Measurements from ENCODE around the gene NT5DC1. TPM values are rescaled to one million over a fixed set of nuclear protein-coding genes. Genes with fewer than 3 reads are reported as not detected.

NT5DC1 gene
- polyA plus RNA-seq, 1 donor from 2014 or later: 1.3 TPM

DNA sequence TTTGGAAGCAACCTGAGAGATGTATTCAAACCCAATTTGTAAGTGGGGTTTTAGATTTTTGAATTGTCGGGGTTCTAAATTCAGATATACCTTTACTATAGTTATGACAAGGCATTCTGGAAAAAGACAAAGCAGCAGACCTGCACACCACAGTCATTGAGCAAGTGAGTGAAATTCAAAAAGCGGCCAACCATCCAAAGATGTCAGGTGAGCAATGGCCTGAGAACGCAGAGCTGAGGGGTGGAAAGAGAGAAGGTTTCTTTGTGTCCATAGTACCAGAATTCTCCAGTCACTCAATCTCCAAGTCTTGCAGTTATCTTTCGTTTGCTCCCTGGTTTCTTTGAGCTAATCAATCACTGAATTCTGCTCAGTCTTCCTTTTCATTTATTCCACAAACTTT, 38.2 kb upstream of the NT5DC1 start:
- H3K27ac ChIP-seq (ENCODE audit: low read length): no peak overlapping the region
- no peaks in the 10 kb centered on the region for H3K9me2 ChIP-seq (ENCODE audit: insufficient read depth, low read length)
- no peak overlapping the region for H3K4me3 ChIP-seq (ENCODE audit: low read length)
- no peak overlapping the region for H3K9ac ChIP-seq (ENCODE audit: low read length)
- no peak for TF ChIP-seq MXI1 (conservative IDR thresholded peaks at IDR 0.05; ENCODE audit: poor library complexity, severe bottlenecking)
- TF ChIP-seq POLR2AphosphoS5 (IDR thresholded peaks at IDR 0.05): no peak
- no peak for TF ChIP-seq EP300 (conservative IDR thresholded peaks at IDR 0.05; ENCODE audit: poor library complexity, severe bottlenecking)
- no peak for TF ChIP-seq RAD21 (conservative IDR thresholded peaks at IDR 0.05)
- TF ChIP-seq EZH2 (IDR thresholded peaks at IDR 0.05; ENCODE audit: borderline replicate concordance, insufficient read depth, low read length, poor library complexity, severe bottlenecking): no peak
- TF ChIP-seq TAF1 (IDR thresholded peaks at IDR 0.05; ENCODE audit: low read depth): no peak
- no peak for TF ChIP-seq SMC3 (conservative IDR thresholded peaks at IDR 0.05; ENCODE audit: poor library complexity)
- TF ChIP-seq, protein P1, sequence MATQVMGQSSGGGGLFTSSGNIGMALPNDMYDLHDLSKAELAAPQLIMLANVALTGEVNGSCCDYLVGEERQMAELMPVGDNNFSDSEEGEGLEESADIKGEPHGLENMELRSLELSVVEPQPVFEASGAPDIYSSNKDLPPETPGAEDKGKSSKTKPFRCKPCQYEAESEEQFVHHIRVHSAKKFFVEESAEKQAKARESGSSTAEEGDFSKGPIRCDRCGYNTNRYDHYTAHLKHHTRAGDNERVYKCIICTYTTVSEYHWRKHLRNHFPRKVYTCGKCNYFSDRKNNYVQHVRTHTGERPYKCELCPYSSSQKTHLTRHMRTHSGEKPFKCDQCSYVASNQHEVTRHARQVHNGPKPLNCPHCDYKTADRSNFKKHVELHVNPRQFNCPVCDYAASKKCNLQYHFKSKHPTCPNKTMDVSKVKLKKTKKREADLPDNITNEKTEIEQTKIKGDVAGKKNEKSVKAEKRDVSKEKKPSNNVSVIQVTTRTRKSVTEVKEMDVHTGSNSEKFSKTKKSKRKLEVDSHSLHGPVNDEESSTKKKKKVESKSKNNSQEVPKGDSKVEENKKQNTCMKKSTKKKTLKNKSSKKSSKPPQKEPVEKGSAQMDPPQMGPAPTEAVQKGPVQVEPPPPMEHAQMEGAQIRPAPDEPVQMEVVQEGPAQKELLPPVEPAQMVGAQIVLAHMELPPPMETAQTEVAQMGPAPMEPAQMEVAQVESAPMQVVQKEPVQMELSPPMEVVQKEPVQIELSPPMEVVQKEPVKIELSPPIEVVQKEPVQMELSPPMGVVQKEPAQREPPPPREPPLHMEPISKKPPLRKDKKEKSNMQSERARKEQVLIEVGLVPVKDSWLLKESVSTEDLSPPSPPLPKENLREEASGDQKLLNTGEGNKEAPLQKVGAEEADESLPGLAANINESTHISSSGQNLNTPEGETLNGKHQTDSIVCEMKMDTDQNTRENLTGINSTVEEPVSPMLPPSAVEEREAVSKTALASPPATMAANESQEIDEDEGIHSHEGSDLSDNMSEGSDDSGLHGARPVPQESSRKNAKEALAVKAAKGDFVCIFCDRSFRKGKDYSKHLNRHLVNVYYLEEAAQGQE (IDR thresholded peaks at IDR 0.05; ENCODE audit: borderline replicate concordance): no peak
- TF ChIP-seq, protein P2, sequence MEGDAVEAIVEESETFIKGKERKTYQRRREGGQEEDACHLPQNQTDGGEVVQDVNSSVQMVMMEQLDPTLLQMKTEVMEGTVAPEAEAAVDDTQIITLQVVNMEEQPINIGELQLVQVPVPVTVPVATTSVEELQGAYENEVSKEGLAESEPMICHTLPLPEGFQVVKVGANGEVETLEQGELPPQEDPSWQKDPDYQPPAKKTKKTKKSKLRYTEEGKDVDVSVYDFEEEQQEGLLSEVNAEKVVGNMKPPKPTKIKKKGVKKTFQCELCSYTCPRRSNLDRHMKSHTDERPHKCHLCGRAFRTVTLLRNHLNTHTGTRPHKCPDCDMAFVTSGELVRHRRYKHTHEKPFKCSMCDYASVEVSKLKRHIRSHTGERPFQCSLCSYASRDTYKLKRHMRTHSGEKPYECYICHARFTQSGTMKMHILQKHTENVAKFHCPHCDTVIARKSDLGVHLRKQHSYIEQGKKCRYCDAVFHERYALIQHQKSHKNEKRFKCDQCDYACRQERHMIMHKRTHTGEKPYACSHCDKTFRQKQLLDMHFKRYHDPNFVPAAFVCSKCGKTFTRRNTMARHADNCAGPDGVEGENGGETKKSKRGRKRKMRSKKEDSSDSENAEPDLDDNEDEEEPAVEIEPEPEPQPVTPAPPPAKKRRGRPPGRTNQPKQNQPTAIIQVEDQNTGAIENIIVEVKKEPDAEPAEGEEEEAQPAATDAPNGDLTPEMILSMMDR (IDR thresholded peaks at IDR 0.05; ENCODE audit: poor library complexity, severe bottlenecking): no peak
- no peaks in the 10 kb centered on the region for H4K20me1 ChIP-seq (ENCODE audit: insufficient read depth)
- no peaks in the 10 kb centered on the region for H3K36me3 ChIP-seq (ENCODE audit: insufficient read depth, low read length)
- no peaks in the 10 kb centered on the region for H3K27me3 ChIP-seq (ENCODE audit: insufficient read depth, low read depth, low read length)
- H3K79me2 ChIP-seq (replicated peaks; ENCODE audit: insufficient read depth, low read length): no peaks in the 10 kb centered on the region
- no peak overlapping the region for H2AFZ ChIP-seq (ENCODE audit: low read depth, low read length)
- H3F3A ChIP-seq (ENCODE audit: insufficient read depth, low read length, poor library complexity, severe bottlenecking): no peaks in the 10 kb centered on the region
- no peaks in the 10 kb centered on the region for H3K9me3 ChIP-seq (ENCODE audit: low read length)
- H3K4me2 ChIP-seq (ENCODE audit: low read length): no peak overlapping the region

DNA sequence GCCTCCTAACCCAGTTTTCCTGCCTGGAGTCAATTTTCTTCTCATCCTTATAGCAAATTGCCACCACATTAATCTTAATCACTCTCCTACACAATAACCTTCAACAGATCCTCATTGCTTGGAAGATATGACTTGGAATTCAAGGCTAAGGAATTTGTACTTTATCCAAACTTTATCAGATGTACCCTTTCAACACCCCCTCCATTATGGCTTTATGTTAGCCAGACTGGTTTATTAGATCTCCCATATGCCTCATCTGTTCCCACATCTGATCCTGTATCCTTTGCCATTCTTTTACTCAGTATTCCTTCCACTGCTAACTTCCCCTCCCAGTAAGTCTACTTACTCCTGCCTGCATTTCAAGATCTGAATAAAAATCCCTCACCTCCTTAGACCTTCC, 36.0 kb upstream of the NT5DC1 start:
- Histone ChIP-seq H3F3A (ENCODE audit: insufficient read depth, low read length, poor library complexity, severe bottlenecking) (no peaks in the 10 kb centered on the region), H3K36me3 (ENCODE audit: insufficient read depth, low read length) (no peaks in the 10 kb centered on the region), H3K27me3 (ENCODE audit: insufficient read depth, low read depth, low read length) (no peaks in the 10 kb centered on the region), H3K9ac (ENCODE audit: low read length) (no peak overlapping the region), H3K9me2 (ENCODE audit: insufficient read depth, low read length) (no peaks in the 10 kb centered on the region), H3K79me2 (replicated peaks; ENCODE audit: insufficient read depth, low read length) (no peaks in the 10 kb centered on the region), H4K20me1 (ENCODE audit: insufficient read depth) (no peaks in the 10 kb centered on the region), H3K4me2 (ENCODE audit: low read length) (no peak overlapping the region), H3K4me3 (ENCODE audit: low read length) (no peak overlapping the region), H3K27ac (ENCODE audit: low read length) (no peak overlapping the region), H2AFZ (ENCODE audit: low read depth, low read length) (no peak overlapping the region), H3K9me3 (ENCODE audit: low read length) (no peaks in the 10 kb centered on the region)
- no peak for TF ChIP-seq MXI1 (conservative IDR thresholded peaks at IDR 0.05; ENCODE audit: poor library complexity, severe bottlenecking)

DNA sequence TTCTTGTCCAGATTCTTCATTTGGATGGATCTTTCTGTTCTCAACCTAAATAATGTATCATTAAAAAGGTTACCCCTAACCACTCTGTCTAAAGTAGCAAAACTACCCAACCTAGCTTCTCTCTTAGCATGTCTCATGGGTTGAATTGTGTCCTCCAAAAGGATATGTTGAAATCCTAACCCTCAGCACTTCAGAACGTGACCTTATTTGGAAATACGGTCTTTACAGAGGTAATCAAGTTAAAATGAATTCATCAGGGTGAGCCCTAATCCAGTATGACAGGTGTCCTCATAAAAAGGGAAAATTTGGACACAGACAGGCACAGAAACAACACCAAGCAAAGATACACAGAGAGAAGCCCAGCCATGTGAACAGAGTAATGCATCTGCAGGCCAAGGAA, 33.9 kb upstream of the NT5DC1 start:
- no peaks in the 10 kb centered on the region for H3F3A ChIP-seq (ENCODE audit: insufficient read depth, low read length, poor library complexity, severe bottlenecking)
- H2AFZ ChIP-seq (ENCODE audit: low read depth, low read length): no peak overlapping the region
- no peaks in the 10 kb centered on the region for H3K36me3 ChIP-seq (ENCODE audit: insufficient read depth, low read length)
- no peaks in the 10 kb centered on the region for H3K79me2 ChIP-seq (replicated peaks; ENCODE audit: insufficient read depth, low read length)
- H3K27ac ChIP-seq (ENCODE audit: low read length): no peak overlapping the region
- no peaks in the 10 kb centered on the region for H3K27me3 ChIP-seq (ENCODE audit: insufficient read depth, low read depth, low read length)
- no peaks in the 10 kb centered on the region for H3K9me3 ChIP-seq (ENCODE audit: low read length)
- no peak for TF ChIP-seq TAF1 (IDR thresholded peaks at IDR 0.05; ENCODE audit: low read depth)
- no peak for TF ChIP-seq EP300 (conservative IDR thresholded peaks at IDR 0.05; ENCODE audit: poor library complexity, severe bottlenecking)
- no peak for TF ChIP-seq MXI1 (conservative IDR thresholded peaks at IDR 0.05; ENCODE audit: poor library complexity, severe bottlenecking)
- no peak for TF ChIP-seq RAD21 (conservative IDR thresholded peaks at IDR 0.05)
- TF ChIP-seq SMC3 (conservative IDR thresholded peaks at IDR 0.05; ENCODE audit: poor library complexity): no peak
- TF ChIP-seq, protein P2 (IDR thresholded peaks at IDR 0.05; ENCODE audit: poor library complexity, severe bottlenecking): no peak
- no peak for TF ChIP-seq EZH2 (IDR thresholded peaks at IDR 0.05; ENCODE audit: borderline replicate concordance, insufficient read depth, low read length, poor library complexity, severe bottlenecking)
- no peak for TF ChIP-seq POLR2AphosphoS5 (IDR thresholded peaks at IDR 0.05)
- TF ChIP-seq, protein P1 (IDR thresholded peaks at IDR 0.05; ENCODE audit: borderline replicate concordance): no peak
- no peak overlapping the region for H3K9ac ChIP-seq (ENCODE audit: low read length)
- H3K4me3 ChIP-seq (ENCODE audit: low read length): no peak overlapping the region
- H3K9me2 ChIP-seq (ENCODE audit: insufficient read depth, low read length): no peaks in the 10 kb centered on the region
- H3K4me2 ChIP-seq (ENCODE audit: low read length): no peak overlapping the region
- H4K20me1 ChIP-seq (ENCODE audit: insufficient read depth): no peaks in the 10 kb centered on the region
